ENCODE results near the gene TSEN2.

GRCh38 chr3:12506201-12506709, 22.0 kb downstream of the TSEN2 start:
- no peak for TF ChIP-seq CTCF (optimal IDR thresholded peaks at IDR 0.05 in 1 of 3, IDR thresholded peaks at IDR 0.05 in 1 of 3, conservative IDR thresholded peaks at IDR 0.05 in 1 of 3; ENCODE audit: extremely low read depth in 1 of 3, insufficient read depth in 2 of 3, low read length in 3 of 3)
- no peak for TF ChIP-seq EZH2 (IDR thresholded peaks at IDR 0.05; ENCODE audit: low read length)

Measured in keratinocyte (primary cell).